Calu3 (cell line): ENCODE data around the gene CCDC141. TPM values are rescaled to one million over a fixed set of nuclear protein-coding genes. Genes with fewer than 3 reads are reported as not detected.

Experiments used
- BruUV-seq: library from RNA; stranded (reverse); fragments of 400-500 nt; replicated peaks from 2 replicates; lab custom pipeline; 2021; lab: Mats Ljungman, UMichigan
- CTCF ChIA-PET: fragments of 300-600 bp; sonication (Branson Sonifier 250); formaldehyde crosslinking; loops from one replicate; lab custom pipeline; 2022; ENCODE audit warnings: antibody characterized with exemption; lab: Charles Lee
- DNase-seq: peaks from one replicate; pipeline ENCODE4 v3.0.0; 2022
- H3K27ac Mint-ChIP-seq: one replicate; pipeline ENCODE4 v1.8.0; 2022; ENCODE audit warnings: mixed read lengths; ENCODE audit not compliant: unreplicated experiment
- H3K27me3 Mint-ChIP-seq: one replicate; pipeline ENCODE4 v1.8.0; 2022; ENCODE audit warnings: mixed read lengths; ENCODE audit not compliant: unreplicated experiment
- H3K36me3 Mint-ChIP-seq: one replicate; pipeline ENCODE4 v1.8.0; 2022; ENCODE audit warnings: mild to moderate bottlenecking, moderate library complexity, mixed read lengths; ENCODE audit not compliant: insufficient read depth, unreplicated experiment
- H3K4me1 Mint-ChIP-seq: one replicate; pipeline ENCODE4 v1.8.0; 2022; ENCODE audit warnings: mild to moderate bottlenecking, low read depth, mixed read lengths; ENCODE audit not compliant: unreplicated experiment
- H3K4me3 Mint-ChIP-seq: one replicate; pipeline ENCODE4 v1.8.0; 2022; ENCODE audit warnings: mild to moderate bottlenecking, low read depth, moderate library complexity, mixed read lengths; ENCODE audit not compliant: unreplicated experiment
- H3K9me3 Mint-ChIP-seq: one replicate; pipeline ENCODE4 v1.8.0; 2022; ENCODE audit warnings: low read depth, mixed read lengths; ENCODE audit not compliant: unreplicated experiment
- CTCF ChIP-seq: fragments of 200-600 bp; IDR thresholded peaks from one replicate; pipeline ENCODE4 v1.8.0; 2022; ENCODE audit warnings: antibody characterized with exemption; ENCODE audit not compliant: unreplicated experiment
- intact Hi-C: fragments of 100-400 bp; cut with micrococcal nuclease; formaldehyde crosslinking; loops from one replicate; pipeline ENCODE4 v1.10.0; 2022; ENCODE audit not compliant: unreplicated experiment
- total RNA-seq: library from RNA; stranded (reverse); gene quantifications from 2 replicates; pipeline ENCODE4 v1.2.3, GENCODE V29; 2022

CCDC141 gene
- total RNA-seq, 1 experiment from 2014 or later: 0.07 TPM

GRCh38 chr2:178811045-178811444 lies 238.9 kb downstream of the CCDC141 start:
- CTCF ChIA-PET: no interaction called here
- H3K9me3 Mint-ChIP-seq: no peaks in the 10 kb centered on the region
- no peaks in the 10 kb centered on the region for H3K36me3 Mint-ChIP-seq
- DNase-seq: no peak
- no peak overlapping the region for H3K27ac Mint-ChIP-seq
- BruUV-seq: no TSS peak
- no peak overlapping the region for H3K4me3 Mint-ChIP-seq
- no peaks in the 10 kb centered on the region for H3K27me3 Mint-ChIP-seq
- peaks cover 8% of the 10 kb centered on the region for H3K4me1 Mint-ChIP-seq
- no peak for TF ChIP-seq CTCF
- intact Hi-C loops: no loop called here

- Mint-ChIP-seq H3K9me3 (no peaks in the 10 kb centered on the region), H3K4me3 (no peak overlapping the region), H3K36me3 (no peaks in the 10 kb centered on the region), H3K4me1 (peaks cover 8% of the 10 kb centered on the region), H3K27me3 (no peaks in the 10 kb centered on the region), H3K27ac (no peak overlapping the region)
- no TSS peak for BruUV-seq
- no peak for TF ChIP-seq CTCF
- no peak for DNase-seq
- intact Hi-C loops: no loop called here
- CTCF ChIA-PET: no interaction called here
Observed at GRCh38 chr2:178810422-178810821, 239.5 kb downstream of the CCDC141 start.

GRCh38 chr2:178807227-178808008 lies 242.5 kb downstream of the CCDC141 start, which contains the start of gene TTN:
TTN (minus strand) TSS chr2:178807423; CDS start chr2:178804642, 2,781 bp downstream.
- no peak for DNase-seq
- Mint-ChIP-seq H3K9me3 (no peaks in the 10 kb centered on the region), H3K4me3 (no peak within 1 kb of the TSS), H3K27ac (no peak within 1 kb of the TSS), H3K36me3 (no peaks in the 10 kb centered on the region), H3K27me3 (no peaks in the 10 kb centered on the region), H3K4me1 (peaks cover 8% of the 10 kb centered on the region)
- no TSS peak for BruUV-seq
- intact Hi-C loops: loop anchor here (5.0 kb wide), 1 partner anchor 85 kb away; no protein-coding TSS in a partner anchor
- CTCF ChIA-PET: no interaction called here
- TF ChIP-seq CTCF: no peak

- Mint-ChIP-seq H3K9me3 (no peaks in the 10 kb centered on the region), H3K27me3 (no peaks in the 10 kb centered on the region), H3K36me3 (no peaks in the 10 kb centered on the region), H3K4me3 (no peak overlapping the region), H3K4me1 (peaks cover 8% of the 10 kb centered on the region), H3K27ac (no peak overlapping the region)
- BruUV-seq: no TSS peak
- intact Hi-C loops: loop anchor here (5.0 kb wide), 1 partner anchor 86 kb away; no protein-coding TSS in a partner anchor
- CTCF ChIA-PET: no interaction called here
- TF ChIP-seq CTCF: no peak
- no peak for DNase-seq
Observed at GRCh38 chr2:178806543-178806942, 243.4 kb downstream of the CCDC141 start.
